Gastroesophageal sphincter (tissue), 4 donors: ENCODE results near the gene ZNRD2. TPM values are rescaled to one million over a fixed set of nuclear protein-coding genes. Genes with fewer than 3 reads are reported as not detected.

Experiments used
- ATAC-seq: fragments of 150-250 bp; one replicate; pipeline ENCODE4 v1.9.1; 2016; ENCODE audit warnings: mild to moderate bottlenecking, moderate library complexity
- H3K27ac ChIP-seq, 4 donors: fragments of 200-600 bp; sonication (generic) in 3 of 4; 1 replicate in 3 of 4; 2 replicates in 1 of 4; pipeline ENCODE4 v1.5.1; 2016 to 2019
- H3K27me3 ChIP-seq: fragments of 200-600 bp; sonication (generic); one replicate; pipeline ENCODE4 v1.5.1; 2019
- H3K36me3 ChIP-seq, 2 donors: fragments of 200-600 bp; sonication (generic); one replicate each; pipeline ENCODE4 v1.5.1; 2019; ENCODE audit warnings: control low read depth in 1 of 2
- H3K4me1 ChIP-seq, 3 donors: fragments of 200-600 bp; sonication (generic); 1 replicate in 2 of 3; 2 replicates in 1 of 3; pipeline ENCODE4 v1.5.1; 2016 to 2019; ENCODE audit warnings: control low read depth in 2 of 3
- H3K4me3 ChIP-seq, 2 donors: fragments of 200-600 bp; sonication (generic); one replicate each; pipeline ENCODE4 v1.5.1; 2019; ENCODE audit warnings: mild to moderate bottlenecking in 1 of 2, moderate library complexity in 1 of 2
- H3K9me3 ChIP-seq, 3 donors: fragments of 200-600 bp; sonication (generic); one replicate each; pipeline ENCODE4 v1.5.1; 2017 to 2019; ENCODE audit warnings: control low read depth in 2 of 3
- CTCF ChIP-seq, 4 experiments: fragments of 200-600 bp in 2 of 4; fragments of 450-650 bp in 2 of 4; sonication (generic) in 1 of 4; IDR thresholded peaks; one replicate each; pipeline ENCODE4 v1.5.1; 2017 to 2019; ENCODE audit warnings: antibody characterized with exemption in 4 of 4, mild to moderate bottlenecking in 2 of 4, moderate library complexity in 2 of 4
- EP300 ChIP-seq: sonication (generic); formaldehyde crosslinking; IDR thresholded peaks from one replicate; pipeline ENCODE4 v1.6.1; 2017; ENCODE audit warnings: antibody characterized with exemption, mild to moderate bottlenecking
- POLR2A ChIP-seq, 2 donors: fragments of 450-650 bp; IDR thresholded peaks; one replicate each; pipeline ENCODE4 v1.6.1; 2017; ENCODE audit warnings: antibody characterized with exemption in 2 of 2, mild to moderate bottlenecking in 2 of 2, moderate library complexity in 1 of 2
- POLR2AphosphoS5 ChIP-seq: sonication (generic); formaldehyde crosslinking; IDR thresholded peaks from one replicate; pipeline ENCODE4 v1.6.1; 2017; ENCODE audit warnings: antibody characterized with exemption
- WGBS, 2 donors: methylation state at CpG; one replicate each; pipeline ENCODE4 v1.1.5; 2018; ENCODE audit warnings: low coverage in 1 of 2; 5-methylcytosine and 5-hydroxymethylcytosine counted together
- total RNA-seq, 4 donors: library from RNA; depleted of rRNA; stranded (reverse); fragments of >200 nt; gene quantifications; one replicate each; pipeline ENCODE4 v1.1.0, GENCODE V29; 2016

The ZNRD2 gene
- total RNA-seq, 4 donors from 2014 or later, result 38.4 to 73.5 (median 43.5) TPM

- peaks cover 0 to 45% (median 25%) of the 10 kb centered on the region in 3 donors for H3K4me1 ChIP-seq
- WGBS, 2 donors, result no CpG with 5 or more reads among the region's 60 CpGs
- peak in 1 of 4 experiments; percentile 83 for TF ChIP-seq CTCF (IDR thresholded peaks at IDR 0.05)
- TF ChIP-seq EP300, result no peak
- H3K9me3 ChIP-seq, result no peaks in the 10 kb centered on the region
- no peaks in the 10 kb centered on the region for H3K27me3 ChIP-seq
- H3K4me3 ChIP-seq, result peak overlapping the region; percentile 20 to 57
- ATAC-seq, result no peak
- peaks cover 0 to 68% of the 10 kb centered on the region in 2 donors for H3K36me3 ChIP-seq
- H3K27ac ChIP-seq, result peak overlapping the region; percentile 39 to 97 (median 90)
These were observed 30.5 kb upstream of the ZNRD2 start for GRCh38 chr11:65539744-65540289.

- ATAC-seq, result peak; percentile 92
- TF ChIP-seq POLR2A (IDR thresholded peaks at IDR 0.05) (peak; percentile 21 to 30), EP300 (no peak), POLR2AphosphoS5 (peak; percentile 64), CTCF (IDR thresholded peaks at IDR 0.05) (peak in 3 of 4 experiments; percentile 92 to 97 (median 93))
- no peaks in the 10 kb centered on the region for H3K9me3 ChIP-seq
- no peaks in the 10 kb centered on the region for H3K27me3 ChIP-seq
- H3K4me1 ChIP-seq, result peaks cover 0 to 45% (median 25%) of the 10 kb centered on the region in 3 donors
- H3K36me3 ChIP-seq, result peaks cover 0 to 68% of the 10 kb centered on the region in 2 donors
- H3K27ac ChIP-seq, result peak overlapping the region; percentile 39 to 97 (median 90)
- 0% methylated on average over 1 of the region's 78 CpGs; no CpG with 5 or more reads in 1 of the 2 donors for WGBS, 2 donors
- H3K4me3 ChIP-seq, result peak overlapping the region; percentile 20 to 57
These were observed 29.8 kb upstream of the ZNRD2 start for GRCh38 chr11:65540290-65541092.

- WGBS, 2 donors, result 0% methylated on average over 2 of the region's 18 CpGs; no CpG with 5 or more reads in 1 of the 2 donors
- peaks cover 0 to 68% of the 10 kb centered on the region in 2 donors for H3K36me3 ChIP-seq
- peak overlapping the region; percentile 31 to 97 (median 90) for H3K27ac ChIP-seq
- H3K4me3 ChIP-seq, result peak overlapping the region; percentile 20 to 57
- H3K9me3 ChIP-seq, result no peaks in the 10 kb centered on the region
- no peak for ATAC-seq
- H3K4me1 ChIP-seq, result peaks cover 0 to 49% (median 25%) of the 10 kb centered on the region in 3 donors
- TF ChIP-seq POLR2A (IDR thresholded peaks at IDR 0.05) (no peak), POLR2AphosphoS5 (no peak), EP300 (no peak), CTCF (IDR thresholded peaks at IDR 0.05) (no peak)
- no peaks in the 10 kb centered on the region for H3K27me3 ChIP-seq
These were observed 28.9 kb upstream of the ZNRD2 start for GRCh38 chr11:65541093-65541982.

GRCh38 chr11:65542738-65543390 lies 27.4 kb upstream of the ZNRD2 start:
- Histone ChIP-seq H3K27me3 (no peaks in the 10 kb centered on the region), H3K27ac (peak overlapping the region in 2 of 4 donors; percentile 24 to 32), H3K36me3 (peaks cover 0 to 68% of the 10 kb centered on the region in 2 donors), H3K4me1 (peaks cover 0 to 61% (median 25%) of the 10 kb centered on the region in 3 donors), H3K9me3 (no peaks in the 10 kb centered on the region), H3K4me3 (no peak overlapping the region)
- TF ChIP-seq CTCF (IDR thresholded peaks at IDR 0.05), result no peak
- TF ChIP-seq POLR2AphosphoS5, result no peak
- TF ChIP-seq POLR2A (IDR thresholded peaks at IDR 0.05), result no peak
- TF ChIP-seq EP300, result no peak
- 40 to 94% methylated on average over 1 to 3 of the region's 3 CpGs for WGBS, 2 donors
- no peak for ATAC-seq
